ENCODE results near the gene POTEJ.
"Not testable (repeated sequence)": the region's sequence is repeated elsewhere in the genome, so short reads cannot be mapped to it uniquely, and the experiment has no call there.

The POTEJ gene

DNA sequence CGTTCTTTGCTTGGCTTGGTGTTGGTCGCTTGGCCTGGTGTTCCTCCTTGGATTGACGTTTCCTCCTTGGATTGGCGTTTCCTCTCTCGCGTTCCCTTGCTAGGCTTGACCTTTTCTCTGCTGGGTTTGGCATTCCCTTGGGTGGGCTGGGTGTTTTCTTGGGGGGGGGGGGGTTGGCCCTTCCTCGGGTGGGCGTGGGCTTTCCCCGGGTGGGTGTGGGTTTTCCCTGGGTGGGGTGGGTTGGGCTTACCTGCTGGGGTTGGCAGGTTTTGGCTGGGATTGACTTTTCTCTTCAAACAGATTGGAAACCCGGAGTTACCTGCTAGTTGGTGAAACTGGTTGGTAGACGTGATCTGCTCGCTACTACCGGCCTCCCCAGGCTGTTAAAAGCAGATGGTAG is at the start of gene POTEJ:
TSS of gene POTEJ (plus strand) at position 301 of the 400 bp plus-strand sequence. CDS start at position 394, 93 bp downstream.
- not testable (repeated sequence) for H3K4me3 ChIP-seq (replicated peaks; ENCODE audit: low read depth, low read length); DNase-seq (ENCODE audit: extremely low read depth, low read depth)

DNA sequence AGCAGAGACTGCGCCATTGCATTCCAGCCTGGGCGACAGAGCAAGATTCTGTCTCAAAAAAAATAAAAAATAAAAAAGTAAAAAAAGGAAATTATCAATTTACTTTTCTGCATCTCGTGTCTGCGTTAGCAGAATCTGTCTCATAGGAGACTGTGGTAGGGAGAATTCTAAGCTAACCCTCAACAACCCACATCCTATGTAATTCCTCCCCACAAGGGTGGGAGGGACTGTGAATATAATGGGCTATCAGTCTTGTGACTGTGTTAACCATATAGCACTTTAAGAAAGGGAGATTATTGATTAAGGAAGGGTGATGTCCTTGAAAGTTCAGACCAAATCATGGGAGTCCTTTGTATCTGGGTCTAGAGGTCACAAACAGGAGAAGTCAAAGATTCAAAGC is 45.1 kb upstream of the POTEJ start:
- DNase-seq (ENCODE audit: extremely low read depth, low read depth); H3K4me3 ChIP-seq (replicated peaks; ENCODE audit: low read depth, low read length): not testable (repeated sequence)

DNA sequence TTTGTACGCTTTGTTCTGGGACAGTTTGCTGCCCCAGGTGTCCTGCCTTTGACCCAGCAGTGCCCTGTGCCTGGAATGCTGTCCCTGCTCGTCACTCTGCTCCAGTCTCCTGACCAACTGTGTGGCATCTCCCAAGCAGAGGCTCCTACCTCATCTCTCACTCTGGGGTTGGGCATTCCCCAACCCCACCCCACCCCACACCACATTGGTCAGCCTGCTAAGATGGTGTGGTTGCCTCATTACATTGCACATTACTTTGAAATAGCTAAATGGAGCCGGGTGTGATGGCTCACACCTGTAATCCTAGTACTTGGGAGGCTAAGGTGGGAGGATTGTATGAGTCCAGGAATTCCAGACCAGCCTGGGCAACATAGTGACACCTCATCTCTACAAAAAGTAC is 39.3 kb upstream of the POTEJ start:
- DNase-seq (ENCODE audit: extremely low read depth, low read depth): not testable (repeated sequence)

DNA sequence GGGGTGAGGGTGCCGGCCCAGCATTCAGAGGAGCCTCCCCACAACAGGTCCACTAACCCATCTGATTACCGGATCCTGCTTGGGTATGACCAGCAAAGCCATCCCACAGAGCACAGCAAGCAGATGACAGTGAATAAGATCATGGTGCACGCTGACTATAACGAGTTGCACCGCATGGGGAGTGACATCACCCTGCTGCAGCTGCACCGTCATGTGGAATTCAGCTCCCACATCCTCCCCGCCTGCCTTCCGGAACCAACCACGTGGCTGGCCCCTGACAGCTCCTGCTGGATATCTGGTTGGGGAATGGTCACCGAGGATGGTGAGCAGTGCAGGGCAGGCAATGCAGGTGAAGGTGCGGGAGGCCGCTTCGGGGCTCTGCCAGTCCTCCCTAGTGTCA is 37.0 kb upstream of the POTEJ start:
- DNase-seq (ENCODE audit: extremely low read depth, low read depth); H3K4me3 ChIP-seq (replicated peaks; ENCODE audit: low read depth, low read length): not testable (repeated sequence)

More for the DNA sequence above, 39.3 kb upstream of the POTEJ start:
- H3K4me3 ChIP-seq (replicated peaks; ENCODE audit: low read depth, low read length): not testable (repeated sequence)

DNA sequence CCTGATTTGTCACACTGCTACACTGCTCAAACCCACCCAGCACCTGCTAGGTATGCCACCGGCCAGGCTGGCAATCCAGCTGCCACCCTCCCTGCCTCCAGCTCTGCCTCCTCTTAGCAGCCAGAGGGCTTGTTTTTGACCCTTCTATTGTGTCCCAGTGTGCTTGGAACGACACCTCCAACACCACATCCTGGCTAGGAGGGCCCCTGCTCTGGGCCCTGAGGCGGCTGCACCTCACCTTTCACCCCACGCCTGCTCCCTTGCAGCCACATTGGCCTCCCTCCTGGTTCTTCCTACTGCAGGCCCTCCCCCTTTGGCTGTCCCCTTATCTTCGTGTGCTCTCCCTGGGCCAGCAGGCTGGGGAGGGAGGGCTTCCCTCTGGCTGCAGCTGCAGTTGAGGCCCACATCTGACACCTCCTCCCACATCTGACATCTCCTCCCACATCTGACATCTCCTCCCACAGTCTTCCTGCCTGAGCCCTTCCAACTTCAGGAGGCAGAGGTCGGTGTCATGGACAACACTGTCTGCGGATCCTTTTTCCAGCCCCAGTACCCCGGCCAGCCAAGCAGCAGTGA is 34.9 kb upstream of the POTEJ start:
- not testable (repeated sequence) for H3K4me3 ChIP-seq (replicated peaks; ENCODE audit: low read depth, low read length); DNase-seq (ENCODE audit: extremely low read depth, low read depth)

DNA sequence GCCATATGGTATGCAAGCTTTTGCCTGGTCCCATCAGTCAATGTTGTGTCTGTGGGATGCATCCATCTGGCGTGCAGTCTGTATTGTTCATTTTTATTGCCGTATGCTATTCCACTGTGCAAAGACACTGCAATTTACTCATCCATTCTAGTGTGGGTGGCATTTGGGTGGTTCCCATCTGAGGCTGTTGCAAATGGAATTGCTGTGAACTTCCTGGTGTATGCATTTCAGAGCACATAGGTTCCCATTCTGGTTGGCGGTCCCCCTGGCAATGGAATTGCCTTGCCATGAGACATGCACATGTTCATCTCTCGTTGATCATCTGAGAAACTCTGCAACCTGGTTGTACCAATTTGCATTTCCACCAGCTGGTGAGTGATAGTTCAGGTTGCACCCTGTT is 33.7 kb upstream of the POTEJ start:
- H3K4me3 ChIP-seq (replicated peaks; ENCODE audit: low read depth, low read length); DNase-seq (ENCODE audit: extremely low read depth, low read depth): not testable (repeated sequence)

DNA sequence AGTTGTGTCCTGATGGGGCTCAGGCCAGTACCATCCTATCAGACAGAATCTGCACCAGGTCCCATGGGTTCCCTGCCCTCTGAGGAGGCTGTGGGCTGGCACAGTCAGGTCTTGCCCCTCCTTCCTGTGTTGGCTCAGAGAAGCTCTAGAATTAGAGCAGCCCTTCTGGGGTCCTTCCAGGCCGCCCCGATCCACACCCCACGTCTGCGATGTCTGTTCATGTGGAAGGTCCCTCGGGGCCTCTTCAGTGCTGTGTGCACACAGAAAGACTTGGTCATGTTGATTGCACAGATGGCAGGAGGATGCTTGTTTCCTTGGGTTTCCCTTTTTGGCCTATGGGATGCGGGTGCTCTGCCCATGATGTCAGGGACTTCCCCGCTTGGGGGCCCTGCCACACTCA is 32.1 kb upstream of the POTEJ start:
- not testable (repeated sequence) for DNase-seq (ENCODE audit: extremely low read depth, low read depth)

DNA sequence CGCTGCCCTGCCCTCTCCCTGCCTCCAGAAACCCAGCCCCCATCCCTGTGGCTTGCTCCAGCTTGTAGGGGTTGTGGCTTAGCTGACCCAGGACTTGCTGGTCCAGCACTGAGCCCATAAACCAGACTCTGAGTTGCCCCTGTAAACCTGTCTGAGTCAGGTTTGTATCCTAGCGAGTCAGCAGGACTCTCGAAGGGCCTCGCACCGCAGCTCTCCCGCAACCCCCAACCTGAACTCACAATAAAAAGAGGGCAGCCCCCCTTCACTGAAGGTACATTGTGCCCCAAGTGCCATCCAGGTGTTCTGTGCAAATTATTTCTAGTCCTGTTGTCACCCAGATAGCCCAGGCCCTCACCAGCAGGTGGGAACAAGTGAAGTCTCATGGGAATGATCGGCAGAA is 29.7 kb upstream of the POTEJ start:
- H3K4me3 ChIP-seq (replicated peaks; ENCODE audit: low read depth, low read length); DNase-seq (ENCODE audit: extremely low read depth, low read depth): not testable (repeated sequence)

More for the DNA sequence above, 32.1 kb upstream of the POTEJ start:
- H3K4me3 ChIP-seq (replicated peaks; ENCODE audit: low read depth, low read length): not testable (repeated sequence)

DNA sequence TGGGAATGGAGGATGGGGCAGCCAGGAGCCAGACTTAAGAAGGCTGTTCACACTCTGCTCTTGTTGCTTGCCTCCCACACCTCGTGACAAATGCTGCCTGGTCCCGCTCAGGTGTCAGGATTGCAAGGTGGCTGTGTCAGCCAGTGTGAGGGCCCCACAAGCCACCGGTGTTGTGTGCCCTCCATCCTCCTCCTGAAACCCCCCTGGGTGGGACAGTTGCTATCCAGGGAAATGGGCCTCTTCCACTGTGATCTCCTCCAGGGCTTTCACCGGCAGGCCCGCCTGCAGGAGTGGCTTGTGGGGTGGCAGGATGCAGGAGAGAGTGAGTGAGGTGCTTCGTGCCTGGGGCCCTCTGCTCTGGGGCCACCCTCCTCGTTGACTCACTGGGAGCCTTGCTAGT is 28.3 kb upstream of the POTEJ start:
- DNase-seq (ENCODE audit: extremely low read depth, low read depth); H3K4me3 ChIP-seq (replicated peaks; ENCODE audit: low read depth, low read length): not testable (repeated sequence)

DNA sequence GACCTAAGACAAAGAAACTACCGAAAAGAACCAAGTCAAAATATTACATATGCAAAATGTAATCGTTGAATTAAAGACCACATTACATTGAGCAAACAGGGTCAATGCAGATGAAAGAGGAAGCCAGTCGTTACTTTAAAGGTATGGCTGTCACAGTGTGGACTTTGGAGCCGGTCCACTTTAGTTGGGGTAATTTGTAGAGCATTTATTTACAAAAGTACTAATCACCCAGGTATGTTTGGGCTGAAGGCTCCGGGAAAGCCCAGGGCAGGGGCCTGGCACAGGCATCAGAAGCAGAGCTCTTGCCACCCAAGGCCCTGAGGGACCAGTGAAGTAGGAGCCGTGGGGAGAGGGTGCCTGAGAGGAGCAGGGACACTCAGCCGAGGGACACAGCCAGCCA is 27.7 kb upstream of the POTEJ start:
- H3K4me3 ChIP-seq (replicated peaks; ENCODE audit: low read depth, low read length); DNase-seq (ENCODE audit: extremely low read depth, low read depth): not testable (repeated sequence)

DNA sequence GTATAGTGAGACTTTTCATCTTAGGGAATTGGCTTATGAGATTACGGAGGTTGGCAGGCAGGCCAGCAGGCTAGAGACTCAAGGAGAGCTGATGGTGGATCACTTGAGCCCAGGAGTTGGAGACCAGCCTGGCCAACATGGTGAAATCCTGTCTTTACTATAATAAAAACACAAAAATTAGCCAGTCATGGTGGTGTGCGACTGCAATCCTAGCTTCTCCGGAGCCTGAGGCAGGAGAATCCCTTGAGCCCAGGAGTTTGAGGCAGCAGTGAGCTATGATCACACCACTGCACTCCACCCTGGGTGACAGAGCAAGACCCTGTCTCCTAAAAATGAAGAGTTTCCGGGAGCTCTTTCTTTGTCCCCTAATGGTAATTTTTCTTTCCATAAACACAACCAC is 26.5 kb upstream of the POTEJ start:
- not testable (repeated sequence) for DNase-seq (ENCODE audit: extremely low read depth, low read depth)

DNA sequence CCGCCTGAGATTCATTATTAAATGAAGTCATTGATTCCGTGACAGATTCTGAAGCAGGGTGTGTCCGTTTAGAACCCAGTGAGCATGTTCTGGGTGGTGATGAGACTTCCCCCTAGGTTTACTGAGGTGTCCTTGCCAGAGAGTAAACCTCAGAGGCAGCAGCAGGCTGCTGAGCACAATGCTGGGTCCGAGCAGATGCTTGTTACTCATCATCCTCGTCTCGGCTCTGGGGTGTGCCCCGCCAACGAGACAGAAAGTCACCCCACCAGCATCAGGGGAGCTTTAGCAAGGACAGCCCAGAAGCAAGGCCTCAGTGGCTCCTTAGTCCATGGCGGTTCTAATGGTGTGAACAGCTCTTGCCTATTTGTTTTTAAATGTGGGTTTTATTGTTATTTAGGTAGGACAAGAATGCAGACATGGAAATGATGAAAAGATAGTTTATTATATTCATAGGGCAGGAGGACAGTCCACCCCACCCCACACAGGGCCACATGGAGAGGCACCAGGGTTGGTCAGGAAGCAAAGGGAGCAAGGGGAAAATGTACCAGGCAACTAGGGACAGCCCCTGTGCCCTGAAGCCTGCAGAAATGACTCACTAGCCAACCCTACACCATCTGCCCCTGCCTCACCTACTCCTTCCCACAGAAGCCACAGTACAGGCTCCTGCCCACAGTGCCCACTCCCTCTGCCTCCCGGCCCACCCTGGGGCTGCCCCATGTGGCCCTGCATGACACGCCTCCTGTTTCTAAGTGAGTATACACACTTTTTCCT is 22.4 kb upstream of the POTEJ start:
- H3K4me3 ChIP-seq (replicated peaks; ENCODE audit: low read depth, low read length); DNase-seq (ENCODE audit: extremely low read depth, low read depth): not testable (repeated sequence)

More for the DNA sequence above, 26.5 kb upstream of the POTEJ start:
- not testable (repeated sequence) for H3K4me3 ChIP-seq (replicated peaks; ENCODE audit: low read depth, low read length)

DNA sequence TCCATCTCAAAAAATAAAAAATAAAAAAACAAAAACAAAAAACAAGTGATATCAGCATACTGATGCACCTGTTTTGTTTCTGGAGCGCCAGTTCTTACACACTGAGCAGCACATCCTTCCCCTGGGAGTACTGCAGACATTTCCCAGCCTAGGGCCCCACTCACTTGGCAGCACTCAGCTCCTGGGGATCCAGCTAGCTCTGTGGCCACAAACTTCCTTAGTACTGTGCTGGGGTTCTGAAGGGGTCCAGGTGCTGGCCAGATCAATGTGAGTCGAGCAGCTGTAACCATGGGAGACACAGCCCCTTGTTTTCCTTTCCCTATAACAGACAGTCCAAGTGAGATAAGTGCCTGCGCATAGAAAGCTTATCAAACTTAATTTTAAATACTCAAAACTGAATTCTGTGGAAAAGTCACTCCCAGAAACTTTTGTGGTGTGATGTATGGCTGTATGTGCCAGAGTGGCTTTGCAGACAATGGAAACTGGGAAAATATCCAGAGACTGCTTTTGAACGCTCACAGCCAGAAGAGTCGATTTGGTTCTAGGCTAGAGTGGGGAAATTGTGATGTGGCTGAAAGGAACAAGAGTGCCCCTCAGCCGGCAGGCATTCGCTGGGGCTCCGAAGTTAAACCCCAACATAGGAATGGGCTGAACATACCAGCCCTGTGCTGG is 20.9 kb upstream of the POTEJ start:
- not testable (repeated sequence) for H3K4me3 ChIP-seq (replicated peaks; ENCODE audit: low read depth, low read length); DNase-seq (ENCODE audit: extremely low read depth, low read depth)

DNA sequence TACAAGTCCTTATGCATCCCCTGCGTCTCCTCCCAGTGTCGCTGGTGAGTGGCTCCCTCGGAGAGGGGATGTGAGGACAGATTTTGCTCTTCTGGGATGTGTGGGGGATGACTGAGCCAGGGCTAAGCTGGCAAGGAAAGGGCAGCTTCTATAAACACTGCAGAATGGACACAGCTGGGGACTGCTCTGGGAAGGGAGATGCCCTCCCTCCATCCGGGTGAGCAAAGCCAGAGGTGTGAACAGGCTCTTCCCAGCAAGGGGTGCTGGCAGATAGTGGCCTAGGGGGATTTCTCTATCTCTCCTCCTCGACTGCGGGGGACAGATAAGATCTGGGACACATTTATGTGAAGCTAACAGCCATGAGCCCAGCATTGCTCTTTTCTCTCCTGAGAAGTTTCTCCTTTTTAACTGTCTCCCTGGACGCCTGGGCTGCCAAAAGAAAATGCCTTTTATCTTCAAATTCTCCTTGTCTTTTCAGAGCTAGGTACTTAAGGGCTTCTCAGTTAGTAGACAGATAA is 20.3 kb upstream of the POTEJ start:
- DNase-seq (ENCODE audit: extremely low read depth, low read depth): not testable (repeated sequence)

DNA sequence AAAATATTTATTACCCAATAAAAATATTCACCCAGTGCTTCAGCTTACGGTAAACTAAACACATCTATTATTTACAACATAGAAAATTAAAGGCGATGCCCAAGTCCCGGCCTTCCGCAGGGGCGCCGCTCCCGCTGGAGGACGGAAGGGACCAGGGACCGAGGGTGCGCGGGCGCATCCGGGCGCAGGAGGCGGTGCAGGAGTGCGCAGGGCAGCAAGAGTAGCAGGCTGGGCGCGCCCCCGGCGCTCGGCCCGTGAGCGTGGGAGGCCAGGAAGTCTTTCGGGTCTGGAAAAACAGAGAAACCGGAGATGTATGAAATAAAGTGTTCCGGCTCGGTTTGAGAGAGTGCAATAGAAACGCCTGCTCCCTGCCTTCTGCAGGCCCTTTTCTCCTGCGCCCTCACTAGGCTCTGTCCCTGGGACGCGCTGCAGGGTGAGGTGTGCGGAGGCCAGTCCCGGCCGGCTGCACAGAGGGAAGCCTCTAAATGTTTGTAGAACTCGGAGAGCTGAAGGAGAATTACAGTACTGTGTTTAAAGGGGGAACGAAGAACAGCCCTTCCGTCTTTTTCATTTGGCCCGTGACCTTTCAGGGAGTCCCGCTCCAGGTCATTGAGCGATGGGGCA is 18.3 kb upstream of the POTEJ start:
- DNase-seq (ENCODE audit: extremely low read depth, low read depth); H3K4me3 ChIP-seq (replicated peaks; ENCODE audit: low read depth, low read length): not testable (repeated sequence)

More for the DNA sequence above, 20.3 kb upstream of the POTEJ start:
- H3K4me3 ChIP-seq (replicated peaks; ENCODE audit: low read depth, low read length): not testable (repeated sequence)

DNA sequence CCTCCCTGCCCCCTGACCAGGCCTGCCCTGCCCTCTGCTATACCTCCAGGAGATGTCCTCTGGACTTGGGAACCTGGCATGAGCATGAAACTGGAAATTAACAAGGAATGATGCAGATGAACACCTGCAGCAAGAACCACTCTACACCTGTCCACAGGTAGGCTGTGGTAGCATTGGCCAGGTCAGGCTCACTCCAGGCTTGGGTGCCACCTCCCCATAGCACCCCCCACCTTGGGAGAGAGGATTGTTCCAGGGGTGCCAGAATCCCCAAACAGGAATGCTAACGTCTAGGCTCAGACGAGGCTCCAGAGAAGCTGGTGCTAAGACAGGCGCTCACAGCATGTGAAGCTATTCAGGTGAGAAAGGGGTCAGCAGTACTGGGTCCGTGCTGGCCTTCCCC is 17.2 kb upstream of the POTEJ start:
- H3K4me3 ChIP-seq (replicated peaks; ENCODE audit: low read depth, low read length); DNase-seq (ENCODE audit: extremely low read depth, low read depth): not testable (repeated sequence)

DNA sequence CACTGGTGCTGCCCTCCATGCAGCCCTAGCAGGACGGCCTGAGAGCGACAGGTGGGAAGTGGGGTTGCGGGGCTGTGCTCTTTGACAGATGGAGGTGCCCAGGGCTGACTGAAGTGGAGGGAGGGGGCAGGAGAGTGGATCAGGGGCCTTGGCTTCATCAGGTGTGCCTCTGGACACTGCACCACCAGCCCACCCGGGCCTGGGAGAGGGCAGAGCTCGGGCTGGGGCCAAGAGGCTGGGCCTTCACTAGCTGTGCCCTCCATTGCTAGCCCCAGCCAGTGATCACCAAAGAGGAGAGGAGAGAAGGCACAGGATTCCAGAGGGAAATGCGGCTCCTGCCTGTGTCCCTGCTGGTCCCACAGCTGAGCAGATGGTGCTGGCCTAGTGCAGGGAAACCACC is 14.5 kb upstream of the POTEJ start:
- not testable (repeated sequence) for DNase-seq (ENCODE audit: extremely low read depth, low read depth); H3K4me3 ChIP-seq (replicated peaks; ENCODE audit: low read depth, low read length)

DNA sequence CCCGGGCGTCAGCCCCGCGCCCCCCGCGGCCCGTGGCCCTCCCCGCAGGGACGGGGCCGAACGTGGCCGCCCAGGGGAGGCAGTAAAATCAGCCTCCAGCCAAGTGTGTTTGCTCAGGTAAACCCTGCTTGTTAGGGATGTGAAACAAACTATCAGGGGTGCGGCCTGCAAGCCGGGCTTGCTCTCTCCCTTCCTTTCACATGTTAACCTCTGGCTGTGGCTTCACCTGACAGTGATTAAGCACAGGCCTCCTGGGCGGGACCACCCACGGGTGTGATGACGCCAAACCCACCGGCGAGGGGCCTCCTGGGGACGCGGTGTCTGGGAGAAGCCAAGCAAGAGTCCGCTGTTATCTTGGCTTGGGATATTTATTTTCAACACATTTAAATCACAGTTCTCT is 13.2 kb upstream of the POTEJ start:
- not testable (repeated sequence) for H3K4me3 ChIP-seq (replicated peaks; ENCODE audit: low read depth, low read length); DNase-seq (ENCODE audit: extremely low read depth, low read depth)

Measured in HFF-Myc (cell line).